GM08714 (cell line): ENCODE data around the gene RTN1.

Experiments used
- H3K4me3 ChIP-seq: fragments of 200-500 bp; sonication (Bioruptor generic); 2 replicates; pipeline ENCODE4 v1.5.1; 2014; ENCODE audit warnings: mild to moderate bottlenecking, low read length, inconsistent platforms
- ZNF274 ChIP-seq: IDR thresholded peaks from 2 replicates; pipeline ENCODE4 v1.6.1; 2012; ENCODE audit warnings: mild to moderate bottlenecking, low read depth, low read length

RTN1 gene

DNA sequence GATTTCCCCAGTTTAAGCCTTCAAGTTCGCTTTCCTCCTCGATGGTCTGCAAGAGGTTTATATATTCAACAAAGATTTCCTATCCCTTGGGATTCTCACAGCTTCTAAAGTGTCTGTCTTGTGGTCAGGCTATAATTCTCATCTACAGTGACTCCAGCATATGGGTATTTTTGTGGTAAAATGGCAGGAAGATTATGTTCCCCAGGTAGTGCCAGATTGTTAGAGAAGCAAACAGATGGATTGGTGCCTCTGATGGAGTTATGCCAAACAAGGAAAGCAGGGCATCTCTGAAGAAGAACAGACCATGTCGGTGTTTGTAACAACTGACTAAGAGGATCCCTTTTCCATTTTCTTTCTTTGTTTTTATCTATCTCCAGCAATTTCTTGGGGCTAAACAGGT, 288.4 kb downstream of the RTN1 start:
- no peak for TF ChIP-seq ZNF274
- no peak overlapping the region for H3K4me3 ChIP-seq

GRCh38 chr14:59580911-59581310, 289.7 kb downstream of the RTN1 start:
- H3K4me3 ChIP-seq: no peak overlapping the region
- TF ChIP-seq ZNF274: no peak

DNA sequence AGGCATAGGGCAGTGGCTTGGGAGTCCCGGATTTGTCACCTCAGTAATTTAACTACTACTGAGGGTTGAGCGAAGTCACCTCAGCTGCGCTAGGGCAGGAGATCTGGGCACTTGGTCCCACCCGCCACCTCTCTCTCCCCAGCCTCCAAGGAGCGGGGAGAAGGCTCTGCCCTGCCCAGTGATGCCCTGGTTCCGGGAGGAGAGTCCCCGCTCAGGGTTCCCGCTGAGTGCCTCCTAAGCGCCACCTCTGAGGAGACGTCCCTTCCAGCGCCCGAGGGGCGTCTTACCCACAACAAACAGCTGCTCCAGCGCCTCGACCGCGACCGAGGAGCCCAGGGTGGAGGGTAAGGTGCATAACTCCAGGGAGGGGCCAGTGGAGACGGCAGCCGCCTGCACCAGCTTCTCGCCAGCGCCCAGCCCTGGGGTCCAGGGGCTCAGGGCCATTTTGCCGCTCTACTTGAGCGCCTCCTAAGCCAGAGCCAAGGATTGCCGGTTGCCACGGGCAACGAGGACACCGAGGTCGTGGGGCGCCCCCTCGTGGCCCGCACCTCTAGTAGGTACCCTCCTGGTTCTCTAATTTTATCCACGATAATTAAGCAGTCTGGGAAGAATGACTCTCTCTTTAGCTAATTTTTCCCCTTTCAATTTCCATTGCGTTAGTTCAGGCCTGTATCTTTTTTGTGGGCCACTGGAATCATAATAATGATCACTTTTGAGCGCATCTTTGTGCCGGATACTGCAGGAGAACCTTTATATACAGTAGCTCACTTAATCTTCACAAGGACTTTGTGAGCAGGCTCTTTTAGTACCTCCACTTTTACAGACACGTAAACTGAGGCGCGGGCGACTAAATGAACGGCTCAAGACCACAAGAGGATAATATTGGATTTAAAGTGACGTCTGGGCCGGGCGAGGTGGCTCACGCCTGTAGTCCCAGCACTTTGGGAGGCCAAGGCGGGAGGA, 294.0 kb downstream of the RTN1 start, which contains the start of gene CCDC175:
TSS of gene CCDC175 (minus strand) at position 481 of the 963 bp plus-strand sequence. CDS start at position 444, 37 bp downstream.
- peak within 1 kb of the TSS; percentile 53; the same call in 1 of the 2 replicates for H3K4me3 ChIP-seq
- TF ChIP-seq ZNF274: no peak

- TF ChIP-seq ZNF274: no peak
- no peak overlapping the region for H3K4me3 ChIP-seq
Measured at GRCh38 chr14:59570122-59570521, 300.5 kb downstream of the RTN1 start.

DNA sequence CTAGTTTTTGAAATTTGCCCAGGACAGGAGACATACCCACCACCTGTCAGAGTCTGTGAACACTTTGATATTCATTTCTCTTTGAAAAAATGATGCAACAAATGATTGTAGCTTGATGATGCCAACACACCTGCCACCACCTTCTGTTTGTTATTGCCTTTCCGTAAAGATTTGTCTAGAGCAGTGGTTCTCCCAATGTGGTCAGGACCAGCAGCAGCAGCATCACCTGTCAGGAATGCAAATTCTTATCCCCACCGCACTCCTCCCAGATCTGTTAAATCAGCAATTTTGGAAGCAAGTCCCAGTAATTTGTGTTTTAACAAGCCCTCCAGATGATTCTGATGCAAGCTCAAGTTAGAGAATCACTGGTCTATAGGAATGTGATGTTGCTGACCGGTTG, 303.9 kb downstream of the RTN1 start:
- no peak for TF ChIP-seq ZNF274
- no peak overlapping the region for H3K4me3 ChIP-seq

GRCh38 chr14:59566296-59566695, 304.3 kb downstream of the RTN1 start:
- TF ChIP-seq ZNF274: no peak
- H3K4me3 ChIP-seq: no peak overlapping the region

DNA sequence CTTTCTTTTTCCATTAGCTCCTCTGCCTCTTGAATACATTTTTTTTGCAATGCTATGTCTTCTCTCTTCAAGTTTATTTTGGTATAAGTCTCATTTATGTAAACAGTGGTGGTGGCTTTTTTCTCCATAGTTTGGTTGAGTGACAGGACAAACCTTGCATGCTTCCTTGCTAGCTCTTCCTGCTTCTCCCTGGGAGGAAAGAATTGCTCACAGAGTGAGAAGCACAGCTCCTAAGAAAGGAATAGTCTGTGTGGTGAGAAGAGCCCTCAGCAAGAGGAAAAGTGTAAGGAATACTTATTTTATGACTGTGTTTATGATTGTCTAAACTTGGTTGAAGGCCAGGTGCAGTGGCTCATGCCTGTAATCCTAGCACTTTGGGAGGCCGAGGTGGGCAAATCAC, 305.5 kb downstream of the RTN1 start:
- H3K4me3 ChIP-seq: no peak overlapping the region
- no peak for TF ChIP-seq ZNF274

DNA sequence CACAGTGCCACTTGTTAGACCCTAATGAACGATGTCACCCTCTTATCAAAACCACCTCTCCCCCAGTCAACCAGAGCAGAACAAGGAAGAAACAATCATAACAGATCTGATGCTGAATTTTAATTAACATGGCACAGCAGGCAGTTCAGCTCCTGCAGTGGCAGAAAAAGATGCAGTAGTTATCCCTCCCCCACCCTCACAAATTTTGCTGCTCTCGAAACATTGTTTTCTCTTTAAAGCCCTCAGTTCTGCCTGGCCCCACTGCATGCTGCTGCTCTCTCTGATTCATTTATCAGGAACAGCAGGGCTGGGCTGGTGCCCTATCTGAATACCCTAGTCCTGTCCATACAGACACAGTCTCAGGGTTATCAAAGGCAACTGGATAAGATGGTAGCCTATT, 306.2 kb downstream of the RTN1 start:
- TF ChIP-seq ZNF274: no peak
- no peak overlapping the region for H3K4me3 ChIP-seq

DNA sequence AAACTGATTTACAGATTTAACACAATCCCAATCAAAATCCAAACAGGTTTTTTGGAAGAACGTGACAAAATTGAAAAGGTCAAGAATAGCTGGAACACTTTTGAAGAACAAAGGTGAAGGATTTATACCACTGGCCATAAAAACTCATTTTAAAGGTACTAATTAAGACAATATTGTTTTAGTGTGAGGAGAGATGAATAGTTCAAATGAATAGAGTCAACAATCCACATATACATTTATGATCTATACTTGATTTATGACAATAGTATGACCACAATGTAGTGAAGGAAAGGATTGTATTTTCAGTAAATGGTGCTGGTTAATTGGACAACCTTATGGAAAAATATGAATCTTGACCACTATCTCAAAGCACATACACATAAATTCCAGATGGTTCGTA, 323.3 kb downstream of the RTN1 start:
- no peak for TF ChIP-seq ZNF274
- no peak overlapping the region for H3K4me3 ChIP-seq
